Stimulated activated CD4-positive, alpha-beta T cell treated with anti-CD3 and anti-CD28 coated beads, Interleukin-4, amount 100 ng/mL, for 24 hours (primary cell): Measurements from ENCODE around the gene MRPL16.
A peak's percentile ranks its signal among the peaks of the same experiment; 100 is the strongest.
"Not testable (repeated sequence)": the region's sequence is repeated elsewhere in the genome, so short reads cannot be mapped to it uniquely, and the experiment has no call there.

Experiments
- DNase-seq: peaks from one replicate; pipeline ENCODE4 v3.0.0-alpha.2; 2020

MRPL16 gene

GRCh38 chr11:59810189-59810910, at the start of gene MRPL16:
Gene MRPL16, minus strand, starts transcription at chr11:59810778. Its CDS starts 120 bp downstream, at chr11:59810658.
- DNase-seq = peak; percentile 91

- no peak for DNase-seq
These were observed 49.1 kb upstream of the MRPL16 start for GRCh38 chr11:59859673-59860072.

DNA sequence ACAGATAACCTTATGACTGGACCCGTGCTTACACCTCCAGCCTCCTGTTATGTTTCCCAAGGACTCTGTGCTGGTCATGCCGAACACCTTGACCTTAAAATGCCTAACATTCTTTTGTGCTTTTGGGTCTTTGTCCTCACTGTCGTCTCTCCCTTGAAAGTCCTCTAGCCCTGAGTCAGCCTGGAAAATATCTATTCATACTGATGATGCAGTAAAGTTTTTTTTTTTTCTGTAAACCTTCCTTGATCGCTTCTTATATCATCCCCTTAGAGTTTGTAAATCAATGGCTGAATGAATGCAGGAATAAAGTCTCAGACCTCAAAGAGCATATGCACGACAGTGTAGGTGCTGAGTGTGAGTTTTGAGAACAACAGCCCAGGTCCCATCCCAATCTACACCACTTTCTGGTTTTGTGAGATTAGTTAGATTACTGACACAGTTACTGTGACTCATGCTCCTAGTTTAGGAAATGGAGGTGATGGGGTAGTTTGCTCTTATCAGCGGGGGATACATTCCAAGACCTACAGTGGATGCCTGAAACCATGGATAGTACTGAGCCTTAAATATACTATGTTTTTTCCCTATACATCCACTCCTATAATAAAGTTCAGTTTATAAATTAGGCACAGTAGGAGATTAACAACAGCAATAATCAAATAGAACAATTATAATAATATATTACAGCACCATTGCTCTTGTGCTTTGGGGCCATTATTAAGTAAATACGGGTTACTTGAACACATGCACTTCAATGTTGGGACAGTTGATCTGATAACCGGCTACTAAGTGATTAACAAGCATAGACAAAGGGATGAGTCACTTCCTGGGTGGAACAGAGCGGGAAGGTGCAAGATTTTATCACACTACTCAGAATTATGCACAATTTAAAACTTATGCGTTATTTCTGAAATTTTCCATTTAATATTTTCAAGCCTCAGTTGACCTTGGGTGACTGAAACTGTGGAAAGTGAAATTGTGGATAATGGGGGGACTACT, 47.2 kb upstream of the MRPL16 start:
- DNase-seq = peak; percentile 6

- no peak for DNase-seq
These were observed 44.3 kb upstream of the MRPL16 start for GRCh38 chr11:59854871-59855270.

GRCh38 chr11:59851416-59851815, 40.8 kb upstream of the MRPL16 start:
- not testable (repeated sequence) for DNase-seq

GRCh38 chr11:59849551-59849950, 39.0 kb upstream of the MRPL16 start:
- not testable (repeated sequence) for DNase-seq

GRCh38 chr11:59849129-59849528, 38.6 kb upstream of the MRPL16 start:
- DNase-seq = no peak

DNA sequence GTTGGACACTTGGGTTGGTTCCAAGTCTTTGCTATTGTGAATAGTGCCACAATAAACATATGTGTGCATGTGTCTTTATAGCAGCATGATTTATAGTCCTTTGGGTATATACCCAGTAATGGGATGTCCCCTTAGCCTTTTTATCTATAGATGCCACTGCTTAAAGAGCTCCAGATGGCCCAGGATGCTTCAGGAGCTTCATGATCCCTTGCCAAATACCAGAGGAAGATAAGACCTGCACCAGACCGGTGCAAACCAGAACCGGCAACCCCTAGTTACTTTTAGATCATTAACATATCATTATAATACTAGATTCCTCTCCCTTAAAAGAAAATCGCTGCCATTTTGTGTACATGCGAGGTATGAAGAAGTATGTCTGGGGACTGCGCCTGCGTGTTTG, 37.9 kb upstream of the MRPL16 start:
- not testable (repeated sequence) for DNase-seq

- DNase-seq = no peak
These were observed 37.0 kb upstream of the MRPL16 start for GRCh38 chr11:59847626-59848025.

GRCh38 chr11:59846556-59846955, 36.0 kb upstream of the MRPL16 start:
- DNase-seq = no peak

- DNase-seq = no peak
These were observed 34.8 kb upstream of the MRPL16 start, which contains the start of gene CBLIF for GRCh38 chr11:59845399-59845798. Gene CBLIF, minus strand, starts transcription at chr11:59845499. Its CDS starts 46 bp downstream, at chr11:59845453.

GRCh38 chr11:59842316-59842715, 31.7 kb upstream of the MRPL16 start:
- no peak for DNase-seq

DNA sequence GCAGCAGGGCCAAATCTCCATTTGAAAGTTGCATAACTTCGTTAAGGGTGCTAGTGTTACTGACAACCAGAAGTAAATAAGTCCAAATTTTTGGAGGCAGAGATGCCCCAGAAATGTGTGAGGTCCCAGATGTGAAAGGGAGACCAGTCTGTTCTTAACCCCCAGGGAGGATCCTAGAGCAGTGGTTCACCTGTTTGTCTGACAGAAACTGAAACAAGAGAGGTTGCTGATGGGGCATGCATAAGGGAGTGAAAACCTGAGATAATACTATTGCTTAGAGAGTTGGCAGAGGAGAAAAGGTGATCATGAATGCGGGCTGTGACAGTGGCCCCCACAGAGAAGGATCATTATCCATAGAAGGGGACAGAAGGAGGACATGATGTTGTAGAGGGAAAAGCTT, 30.9 kb upstream of the MRPL16 start:
- no peak for DNase-seq

DNA sequence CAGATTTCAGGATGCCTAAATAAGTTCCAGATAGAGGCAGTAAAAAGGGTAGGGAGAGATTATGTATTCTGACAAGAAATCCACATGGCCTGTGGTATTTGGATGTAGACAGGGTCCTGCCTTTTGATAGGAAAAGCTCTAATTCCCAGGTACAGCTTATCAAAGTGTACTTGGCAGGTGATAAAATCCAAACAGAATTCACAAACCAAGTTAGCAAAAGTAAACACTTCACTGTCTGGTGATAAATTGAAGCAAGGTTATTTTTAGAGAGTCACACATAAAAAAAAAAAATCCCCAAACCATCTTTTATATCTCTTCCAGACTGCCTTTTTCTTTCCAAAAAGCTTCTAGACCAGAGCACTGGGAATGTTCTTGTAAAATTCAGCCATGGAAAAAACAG, 29.0 kb upstream of the MRPL16 start:
- DNase-seq = no peak

- no peak for DNase-seq
These were observed 23.0 kb upstream of the MRPL16 start for GRCh38 chr11:59833602-59834001.

GRCh38 chr11:59829358-59829757, 18.8 kb upstream of the MRPL16 start:
- DNase-seq = no peak

GRCh38 chr11:59822989-59823566, 12.5 kb upstream of the MRPL16 start:
- peak; percentile 16 for DNase-seq

GRCh38 chr11:59818572-59818971, 8.0 kb upstream of the MRPL16 start:
- DNase-seq = no peak

DNA sequence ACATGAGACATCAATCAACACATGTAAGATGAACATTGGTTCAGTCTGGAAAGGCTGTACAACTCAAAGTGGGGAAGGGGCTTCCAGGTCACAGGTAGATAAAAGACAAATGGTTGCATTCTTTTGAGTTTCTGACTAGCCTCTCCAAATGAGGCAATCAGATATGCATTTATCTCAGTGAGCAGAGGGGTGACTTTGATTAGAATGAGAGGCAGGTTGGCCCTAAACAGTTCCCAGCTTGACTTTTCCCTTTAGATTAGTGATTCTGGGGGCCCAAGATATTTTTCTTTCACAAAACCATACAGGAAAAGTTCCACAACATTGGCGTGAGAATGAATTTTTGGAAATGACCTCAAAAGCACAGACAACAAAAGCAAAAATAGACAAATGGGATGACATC, 5.9 kb upstream of the MRPL16 start:
- DNase-seq = not testable (repeated sequence)

GRCh38 chr11:59815754-59816153, 5.2 kb upstream of the MRPL16 start:
- no peak for DNase-seq

DNA sequence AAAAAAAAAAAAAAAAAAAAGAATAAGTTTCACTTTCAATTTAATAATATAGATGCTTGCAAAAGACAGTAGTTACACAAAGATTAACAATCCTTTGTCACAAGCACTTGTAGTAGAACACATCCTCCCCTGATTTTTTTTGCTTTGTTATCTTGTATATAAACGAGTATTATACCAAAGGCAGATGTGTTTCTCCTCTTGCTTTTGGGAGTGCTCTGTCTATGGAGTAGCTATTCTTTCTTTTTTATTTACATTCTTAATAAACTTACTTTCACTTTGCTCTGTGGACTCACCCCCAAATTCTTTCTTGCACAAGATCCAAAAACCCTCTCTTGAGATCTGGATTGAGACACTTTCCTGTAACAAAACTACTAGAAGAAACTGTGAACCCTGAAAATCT, 3.4 kb upstream of the MRPL16 start:
- no peak for DNase-seq

- DNase-seq = no peak
These were observed 2.8 kb upstream of the MRPL16 start for GRCh38 chr11:59813364-59813763.

GRCh38 chr11:59812220-59812619, 1.6 kb upstream of the MRPL16 start:
- DNase-seq = no peak

GRCh38 chr11:59810911-59811259, 307 bp upstream of the MRPL16 start:
- DNase-seq = no peak
